Stomach (tissue), 4 donors: ENCODE measurements around the gene TJAP1.

Source experiments
- POLR2AphosphoS5 ChIP-seq, 3 donors: sonication (generic); formaldehyde crosslinking; IDR thresholded peaks; one replicate each; pipeline ENCODE4 v1.6.1; 2016; ENCODE audit warnings: antibody characterized with exemption in 3 of 3
- TF ChIP-seq, protein P1 (sequence below), 7 experiments: fragments of 450-650 bp in 4 of 7; fragments of 200-600 bp in 3 of 7; sonication (generic) in 3 of 7; IDR thresholded peaks; one replicate each; pipeline ENCODE4 v1.5.1; 2016 to 2019; ENCODE audit warnings: antibody characterized with exemption in 7 of 7, control low read depth in 2 of 7, mild to moderate bottlenecking in 1 of 7

DNA sequence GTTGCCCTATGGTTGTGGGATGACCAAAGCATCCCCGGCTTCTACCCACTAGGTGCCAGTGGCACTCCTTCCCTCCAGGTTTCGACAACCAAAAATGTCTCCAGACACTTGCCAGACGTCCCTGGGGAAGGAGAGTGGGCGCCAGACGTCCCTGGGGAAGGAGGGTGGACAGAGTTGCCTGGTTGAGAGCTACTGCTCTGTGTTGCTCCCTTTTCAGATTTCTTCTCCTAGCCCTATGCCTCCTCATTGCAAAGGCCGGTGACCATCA is 19.7 kb downstream of the TJAP1 start:
- TF ChIP-seq, protein P1, sequence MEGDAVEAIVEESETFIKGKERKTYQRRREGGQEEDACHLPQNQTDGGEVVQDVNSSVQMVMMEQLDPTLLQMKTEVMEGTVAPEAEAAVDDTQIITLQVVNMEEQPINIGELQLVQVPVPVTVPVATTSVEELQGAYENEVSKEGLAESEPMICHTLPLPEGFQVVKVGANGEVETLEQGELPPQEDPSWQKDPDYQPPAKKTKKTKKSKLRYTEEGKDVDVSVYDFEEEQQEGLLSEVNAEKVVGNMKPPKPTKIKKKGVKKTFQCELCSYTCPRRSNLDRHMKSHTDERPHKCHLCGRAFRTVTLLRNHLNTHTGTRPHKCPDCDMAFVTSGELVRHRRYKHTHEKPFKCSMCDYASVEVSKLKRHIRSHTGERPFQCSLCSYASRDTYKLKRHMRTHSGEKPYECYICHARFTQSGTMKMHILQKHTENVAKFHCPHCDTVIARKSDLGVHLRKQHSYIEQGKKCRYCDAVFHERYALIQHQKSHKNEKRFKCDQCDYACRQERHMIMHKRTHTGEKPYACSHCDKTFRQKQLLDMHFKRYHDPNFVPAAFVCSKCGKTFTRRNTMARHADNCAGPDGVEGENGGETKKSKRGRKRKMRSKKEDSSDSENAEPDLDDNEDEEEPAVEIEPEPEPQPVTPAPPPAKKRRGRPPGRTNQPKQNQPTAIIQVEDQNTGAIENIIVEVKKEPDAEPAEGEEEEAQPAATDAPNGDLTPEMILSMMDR (IDR thresholded peaks at IDR 0.05), result no peak
- no peak for TF ChIP-seq POLR2AphosphoS5 (IDR thresholded peaks at IDR 0.05)
